ENCODE data around the gene SUGCT. TPM values are rescaled to one million over a fixed set of nuclear protein-coding genes. Genes with fewer than 3 reads are reported as not detected.
"Not testable (repeated sequence)": the region's sequence is repeated elsewhere in the genome, so short reads cannot be mapped to it uniquely, and the experiment has no call there.

The SUGCT gene
- polyA plus RNA-seq, 3 donors: 12.9 to 16.3 (median 13.0) TPM

DNA sequence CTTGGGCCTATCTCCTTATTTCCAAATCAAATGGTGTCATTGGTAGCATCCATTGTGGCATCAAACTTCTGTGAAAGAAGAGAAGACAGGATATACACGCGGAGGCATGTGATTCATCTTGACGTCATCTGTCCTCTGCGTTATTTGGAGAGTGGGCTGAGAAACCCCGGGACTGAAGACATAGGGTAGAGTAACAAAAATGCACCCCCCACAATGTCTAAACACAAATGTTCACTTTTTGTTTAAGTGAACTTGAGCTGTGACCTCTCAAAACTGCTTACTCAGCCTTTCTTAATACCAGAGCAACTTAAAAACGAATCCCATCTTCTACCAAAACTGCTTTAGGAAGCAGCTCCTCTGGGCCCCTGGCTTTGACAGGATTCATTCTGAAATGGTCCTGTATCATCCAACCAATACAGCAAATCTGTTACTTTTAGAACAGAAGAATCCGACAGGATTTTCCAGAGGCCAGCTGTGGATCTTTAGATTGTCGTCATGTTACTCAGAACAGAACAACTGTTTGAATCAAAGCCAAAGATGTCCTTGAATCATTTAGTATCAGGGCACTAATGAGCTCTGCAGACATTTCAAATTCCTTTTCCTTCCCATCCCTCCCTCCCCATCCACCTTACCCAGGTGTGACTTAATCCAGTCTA is 438.1 kb downstream of the SUGCT start:
- peak in 2 of 11 donors; percentile 3 to 14 for DNase-seq (ENCODE audit: extremely low read depth in 1 of 11, low read depth in 9 of 11, low spot score in 4 of 11)

- DNase-seq (ENCODE audit: extremely low read depth in 1 of 11, low read depth in 9 of 11, low spot score in 4 of 11): peak in 1 of 11 donors; percentile 9
These were observed 444.6 kb downstream of the SUGCT start for GRCh38 chr7:40579401-40579800.

GRCh38 chr7:40580776-40581175 is 446.0 kb downstream of the SUGCT start:
- DNase-seq (ENCODE audit: extremely low read depth in 1 of 11, low read depth in 9 of 11, low spot score in 4 of 11): no peak

DNA sequence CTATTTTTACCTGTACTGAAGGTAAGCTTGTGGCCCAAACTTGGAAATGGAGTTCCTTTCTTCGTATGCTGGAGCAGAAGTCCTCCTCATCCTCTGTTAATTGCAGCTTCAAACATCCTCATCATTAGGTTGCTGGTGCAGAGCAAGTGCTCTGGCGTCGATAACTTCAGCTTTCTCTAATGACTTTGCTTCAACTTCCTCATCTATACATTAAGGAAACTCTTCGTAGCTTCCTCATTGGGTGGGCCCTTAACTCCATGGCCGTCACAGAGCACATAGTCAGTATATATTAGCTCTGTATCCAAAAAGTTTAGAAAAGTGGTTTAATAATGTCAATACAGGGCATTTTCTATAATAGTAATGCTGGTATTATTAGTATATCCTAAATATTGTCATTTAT is 447.7 kb downstream of the SUGCT start:
- DNase-seq (ENCODE audit: extremely low read depth in 1 of 11, low read depth in 9 of 11, low spot score in 4 of 11): no peak

- DNase-seq (ENCODE audit: extremely low read depth in 1 of 11, low read depth in 9 of 11, low spot score in 4 of 11): no peak
These were observed 449.1 kb downstream of the SUGCT start for GRCh38 chr7:40583667-40584444.

GRCh38 chr7:40584667-40585433 is 450.0 kb downstream of the SUGCT start:
- DNase-seq (ENCODE audit: extremely low read depth in 1 of 11, low read depth in 9 of 11, low spot score in 4 of 11): no peak

GRCh38 chr7:40586197-40586596 is 451.4 kb downstream of the SUGCT start:
- DNase-seq (ENCODE audit: extremely low read depth in 1 of 11, low read depth in 9 of 11, low spot score in 4 of 11): no peak

- DNase-seq (ENCODE audit: extremely low read depth in 1 of 11, low read depth in 9 of 11, low spot score in 4 of 11): no peak
These were observed 452.6 kb downstream of the SUGCT start for GRCh38 chr7:40587419-40587818.

GRCh38 chr7:40595129-40595528 is 460.3 kb downstream of the SUGCT start:
- DNase-seq (ENCODE audit: extremely low read depth in 1 of 11, low read depth in 9 of 11, low spot score in 4 of 11): peak in 1 of 11 donors; percentile 25

- DNase-seq (ENCODE audit: extremely low read depth in 1 of 11, low read depth in 9 of 11, low spot score in 4 of 11): no peak
These were observed 461.0 kb downstream of the SUGCT start for GRCh38 chr7:40595832-40596231.

DNA sequence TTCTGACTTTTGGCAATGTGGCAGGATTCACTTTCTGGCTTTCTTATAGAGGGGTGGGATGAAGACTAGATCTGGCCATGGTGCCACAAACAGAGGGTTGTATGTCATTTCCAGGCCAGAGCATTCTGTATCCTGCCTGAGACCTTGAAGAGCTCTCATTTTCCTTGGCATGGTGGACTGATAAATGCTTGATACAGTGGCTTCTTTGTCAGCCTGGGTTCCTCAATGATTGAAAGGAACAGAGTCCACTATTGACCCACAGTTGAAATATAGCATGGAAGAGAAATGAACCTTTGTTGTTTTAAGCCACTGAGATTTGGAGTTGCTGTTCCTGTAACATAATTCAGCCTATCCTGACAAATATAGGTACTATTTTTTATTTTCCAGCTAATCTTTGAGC is 462.7 kb downstream of the SUGCT start:
- DNase-seq (ENCODE audit: extremely low read depth in 1 of 11, low read depth in 9 of 11, low spot score in 4 of 11): no peak

DNA sequence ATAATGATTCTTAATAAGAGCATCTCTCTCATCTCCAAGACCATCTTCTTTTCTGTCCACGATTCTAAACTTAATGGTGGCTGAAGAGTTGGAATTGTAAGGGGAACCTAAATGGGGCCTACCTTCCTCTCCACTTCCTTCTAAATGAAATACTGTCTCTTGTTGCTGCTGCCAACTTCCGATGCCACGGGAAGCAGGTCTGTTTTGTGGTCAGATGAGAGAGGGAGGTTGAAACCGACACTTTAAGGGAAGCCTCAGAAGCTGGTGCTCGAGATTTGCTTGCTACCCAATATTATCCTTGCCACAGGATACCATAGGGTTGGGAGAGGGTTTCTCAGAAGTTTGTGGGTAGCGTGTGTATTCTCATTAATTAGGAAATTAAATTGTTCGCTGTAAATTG is 464.1 kb downstream of the SUGCT start:
- DNase-seq (ENCODE audit: extremely low read depth in 1 of 11, low read depth in 9 of 11, low spot score in 4 of 11): no peak

DNA sequence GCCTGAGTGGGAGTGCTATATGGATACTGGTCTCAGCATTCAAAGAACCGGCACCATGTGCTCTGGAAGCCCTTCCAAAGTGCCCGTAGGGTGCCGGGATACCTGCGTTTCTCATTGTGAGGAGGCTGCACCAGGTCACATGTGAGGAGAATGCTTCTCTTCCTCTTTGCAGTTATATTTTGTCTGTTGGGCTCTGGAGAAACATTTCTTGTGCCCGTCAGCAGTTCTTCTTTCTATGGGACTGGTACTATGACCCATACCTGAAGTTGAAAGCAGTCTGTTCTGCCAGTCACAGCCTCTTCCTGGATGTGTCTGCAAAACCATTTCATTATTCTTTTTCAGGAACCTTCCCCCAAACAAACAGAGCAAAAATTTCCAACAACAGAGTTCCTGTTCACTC is 465.0 kb downstream of the SUGCT start:
- no peak for DNase-seq (ENCODE audit: extremely low read depth in 1 of 11, low read depth in 9 of 11, low spot score in 4 of 11)

GRCh38 chr7:40602351-40602750 is 467.5 kb downstream of the SUGCT start:
- not testable (repeated sequence) for DNase-seq (ENCODE audit: extremely low read depth in 1 of 11, low read depth in 9 of 11, low spot score in 4 of 11)

DNA sequence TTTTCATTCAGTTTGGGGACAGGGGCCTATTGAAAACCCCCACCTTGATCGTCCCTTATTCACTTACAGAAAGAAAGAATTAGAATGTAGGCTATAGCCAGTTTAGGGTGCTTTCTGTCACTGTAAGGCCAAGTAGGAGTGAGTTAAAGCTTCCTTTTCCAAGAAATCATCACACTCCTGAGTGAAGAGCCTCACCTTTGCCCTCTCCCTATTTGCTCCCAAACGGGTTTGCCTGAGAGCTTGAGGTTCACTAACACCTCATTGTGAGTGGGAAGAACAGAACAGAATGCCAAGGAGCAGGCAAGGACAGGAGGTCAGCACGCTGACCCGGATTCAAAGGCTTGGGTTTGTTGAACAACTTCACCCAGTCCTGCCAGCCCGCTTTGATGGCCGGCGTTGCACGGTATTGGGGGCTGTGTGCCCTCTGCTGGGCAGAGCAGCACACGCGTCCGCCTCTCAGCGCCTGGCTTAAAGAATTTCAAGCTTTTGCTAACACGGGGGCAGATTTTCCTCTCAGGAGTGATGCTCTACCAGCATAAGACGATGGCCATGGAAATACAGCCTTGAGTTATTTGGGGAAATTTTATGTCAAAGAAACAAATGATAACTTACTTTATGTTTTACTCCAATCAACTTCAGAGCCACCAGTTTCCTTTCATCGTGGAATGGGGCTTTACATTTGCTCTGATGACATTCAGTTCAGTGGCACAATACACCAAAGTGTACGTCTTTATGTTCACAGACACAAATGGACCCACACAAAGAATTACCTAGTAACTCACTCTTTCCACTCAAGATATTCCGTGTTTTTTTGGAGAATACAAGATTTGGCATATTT is 470.0 kb downstream of the SUGCT start:
- peak in 7 of 11 donors; percentile 17 to 47 (median 31) for DNase-seq (ENCODE audit: extremely low read depth in 1 of 11, low read depth in 9 of 11, low spot score in 4 of 11)

DNA sequence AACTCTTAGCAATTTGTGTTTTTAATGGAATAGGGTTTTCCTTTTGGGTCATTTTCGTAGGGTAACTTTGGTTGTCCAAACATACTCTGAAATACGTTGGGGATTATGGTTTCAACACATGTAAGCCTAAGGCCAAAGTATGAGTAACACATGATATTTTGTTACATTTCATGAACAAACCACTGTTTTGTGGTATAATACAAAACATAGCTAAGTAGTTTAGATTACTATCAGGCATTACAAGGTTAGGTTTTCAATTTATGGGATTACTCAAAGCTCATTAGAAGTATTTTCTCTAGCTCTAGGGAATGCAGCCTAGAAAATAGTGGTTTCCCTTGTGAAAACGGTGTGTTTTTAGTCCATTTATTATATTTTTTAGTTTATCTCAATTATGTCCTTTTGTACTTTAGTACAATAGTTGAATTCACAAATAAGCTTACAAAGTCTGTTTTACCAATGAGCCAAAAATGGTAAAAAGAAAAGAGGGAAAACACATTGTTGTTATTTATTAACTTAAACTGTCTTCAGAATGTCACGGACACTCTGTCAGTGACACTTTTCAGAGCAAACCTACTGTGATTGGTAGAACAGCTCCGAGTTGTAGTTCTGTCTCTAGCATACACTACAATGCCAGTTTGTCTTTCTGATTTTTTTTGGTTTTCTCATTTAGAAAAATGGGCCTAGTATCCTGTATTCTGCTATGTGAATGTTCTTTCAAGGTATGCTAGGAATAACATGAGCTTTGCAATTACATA is 473.7 kb downstream of the SUGCT start:
- no peak for DNase-seq (ENCODE audit: extremely low read depth in 1 of 11, low read depth in 9 of 11, low spot score in 4 of 11)

DNA sequence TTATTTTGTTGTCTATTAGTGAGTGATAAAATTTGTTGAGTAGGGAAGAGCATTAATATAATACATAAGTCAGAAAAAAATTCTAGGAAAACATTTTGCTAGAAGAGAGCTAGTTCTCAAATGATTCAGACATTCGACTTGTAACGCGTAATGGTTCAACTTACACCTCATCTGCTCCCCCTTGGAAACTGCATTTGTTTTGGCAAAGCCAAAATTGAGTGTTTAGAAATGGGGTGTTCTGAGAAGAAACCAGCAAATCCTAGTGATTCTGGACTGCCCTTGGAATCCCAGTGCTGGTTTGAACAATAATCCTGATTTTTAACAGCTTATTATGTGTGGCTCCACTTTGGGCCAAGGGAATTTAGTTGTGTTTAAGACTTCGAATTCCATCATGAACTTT is 475.7 kb downstream of the SUGCT start:
- no peak for DNase-seq (ENCODE audit: extremely low read depth in 1 of 11, low read depth in 9 of 11, low spot score in 4 of 11)

- no peak for DNase-seq (ENCODE audit: extremely low read depth in 1 of 11, low read depth in 9 of 11, low spot score in 4 of 11)
These were observed 476.5 kb downstream of the SUGCT start for GRCh38 chr7:40611095-40611871.

Data from renal cortex interstitium (tissue), 11 donors.